ENCODE measurements around the gene PADI4.

DNA sequence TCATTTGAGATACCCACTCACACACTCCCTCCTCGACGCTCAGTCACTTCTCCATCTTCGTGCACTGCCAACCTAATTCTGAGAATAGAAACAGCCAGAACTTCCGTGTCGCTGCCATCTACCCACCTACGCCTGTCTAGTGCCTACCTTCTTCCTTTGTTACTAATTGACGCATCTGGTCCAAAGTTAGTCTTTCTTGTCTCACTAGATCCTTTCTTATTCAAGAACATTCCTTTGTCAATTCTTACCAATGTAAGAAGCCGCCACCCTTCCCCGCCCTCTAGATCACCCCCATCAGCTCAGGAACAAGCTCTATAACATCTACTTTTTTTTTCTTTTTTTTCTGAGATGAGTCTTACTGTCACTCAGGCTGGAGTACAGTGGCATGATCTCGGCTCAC lies 67.7 kb downstream of the PADI4 start:
- TF ChIP-seq, protein P1, sequence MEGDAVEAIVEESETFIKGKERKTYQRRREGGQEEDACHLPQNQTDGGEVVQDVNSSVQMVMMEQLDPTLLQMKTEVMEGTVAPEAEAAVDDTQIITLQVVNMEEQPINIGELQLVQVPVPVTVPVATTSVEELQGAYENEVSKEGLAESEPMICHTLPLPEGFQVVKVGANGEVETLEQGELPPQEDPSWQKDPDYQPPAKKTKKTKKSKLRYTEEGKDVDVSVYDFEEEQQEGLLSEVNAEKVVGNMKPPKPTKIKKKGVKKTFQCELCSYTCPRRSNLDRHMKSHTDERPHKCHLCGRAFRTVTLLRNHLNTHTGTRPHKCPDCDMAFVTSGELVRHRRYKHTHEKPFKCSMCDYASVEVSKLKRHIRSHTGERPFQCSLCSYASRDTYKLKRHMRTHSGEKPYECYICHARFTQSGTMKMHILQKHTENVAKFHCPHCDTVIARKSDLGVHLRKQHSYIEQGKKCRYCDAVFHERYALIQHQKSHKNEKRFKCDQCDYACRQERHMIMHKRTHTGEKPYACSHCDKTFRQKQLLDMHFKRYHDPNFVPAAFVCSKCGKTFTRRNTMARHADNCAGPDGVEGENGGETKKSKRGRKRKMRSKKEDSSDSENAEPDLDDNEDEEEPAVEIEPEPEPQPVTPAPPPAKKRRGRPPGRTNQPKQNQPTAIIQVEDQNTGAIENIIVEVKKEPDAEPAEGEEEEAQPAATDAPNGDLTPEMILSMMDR (conservative IDR thresholded peaks at IDR 0.05): no peak
- TF ChIP-seq EZH2 (IDR thresholded peaks at IDR 0.05; ENCODE audit: low read depth): no peak
